GM11168 (cell line): ENCODE measurements around the gene BPTF.
"Not testable (repeated sequence)": the region's sequence is repeated elsewhere in the genome, so short reads cannot be mapped to it uniquely, and the experiment has no call there.

Source experiments
- in situ Hi-C: fragments of 300-500 bp; cut with MboI; formaldehyde crosslinking; loops from one replicate; pipeline ENCODE4 v1.12.0; 2022; ENCODE audit warnings: low sequenced_read_pairs; ENCODE audit not compliant: unreplicated experiment

BPTF gene

GRCh38 chr17:67996301-67997171 is 171.2 kb downstream of the BPTF start, which contains the start of gene C17orf58:
Gene C17orf58, minus strand, starts transcription at chr17:67996469. Its CDS starts 271 bp downstream, at chr17:67996198.
- in situ Hi-C loops, result not testable (repeated sequence)

DNA sequence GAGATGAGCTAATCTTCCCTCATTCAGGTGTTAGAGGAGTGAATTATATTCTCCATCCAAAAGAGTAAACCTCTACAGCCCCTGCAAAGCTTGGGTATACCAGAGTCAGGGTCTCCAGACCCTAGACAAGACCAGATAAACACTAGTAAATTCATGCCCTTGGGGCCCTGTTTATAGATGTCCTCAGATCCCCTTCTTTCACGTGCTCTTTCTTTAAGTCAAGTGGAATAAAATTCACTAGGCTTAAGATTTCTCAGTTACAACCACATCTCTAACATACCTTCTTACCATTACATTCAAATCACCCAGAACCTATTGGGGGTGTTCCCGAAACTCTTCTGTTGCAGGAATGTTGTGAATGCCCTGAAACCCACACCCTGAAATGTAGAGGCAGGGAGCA is 173.2 kb downstream of the BPTF start:
- in situ Hi-C loops, result no loop called here

- in situ Hi-C loops, result no loop called here
Observed at GRCh38 chr17:67999291-67999911, 174.1 kb downstream of the BPTF start.

- in situ Hi-C loops, result no loop called here
Observed at GRCh38 chr17:68004201-68004600, 178.9 kb downstream of the BPTF start.

- in situ Hi-C loops, result no loop called here
Observed at GRCh38 chr17:68006797-68007196, 181.5 kb downstream of the BPTF start.

- in situ Hi-C loops, result no loop called here
Observed at GRCh38 chr17:68011199-68011665, 185.9 kb downstream of the BPTF start.

DNA sequence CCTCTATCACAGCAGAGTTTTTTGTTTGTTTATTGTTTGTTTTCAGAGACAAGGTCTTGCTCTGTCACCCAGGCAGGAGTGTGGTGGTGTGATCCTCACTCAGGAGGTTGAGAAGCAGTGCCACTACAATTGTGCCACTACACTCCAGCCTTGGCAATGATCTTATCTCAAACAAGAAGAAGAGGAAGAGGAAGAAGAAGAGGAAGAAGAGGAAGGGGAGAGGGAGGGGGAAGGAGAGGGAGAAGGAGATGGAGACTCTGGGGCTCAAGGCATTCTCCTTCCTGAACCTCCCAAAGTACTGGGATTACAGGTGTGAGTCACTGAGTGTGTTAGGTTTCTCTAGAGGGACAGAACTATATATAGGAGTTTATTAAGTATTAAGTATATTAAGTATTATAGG is 188.1 kb downstream of the BPTF start:
- in situ Hi-C loops, result no loop called here

- in situ Hi-C loops, result no loop called here
Observed at GRCh38 chr17:68015081-68015723, 189.9 kb downstream of the BPTF start.

GRCh38 chr17:68016838-68017237 is 191.5 kb downstream of the BPTF start:
- in situ Hi-C loops, result no loop called here

- in situ Hi-C loops, result not testable (repeated sequence)
Observed at GRCh38 chr17:68018493-68018892, 193.2 kb downstream of the BPTF start.

DNA sequence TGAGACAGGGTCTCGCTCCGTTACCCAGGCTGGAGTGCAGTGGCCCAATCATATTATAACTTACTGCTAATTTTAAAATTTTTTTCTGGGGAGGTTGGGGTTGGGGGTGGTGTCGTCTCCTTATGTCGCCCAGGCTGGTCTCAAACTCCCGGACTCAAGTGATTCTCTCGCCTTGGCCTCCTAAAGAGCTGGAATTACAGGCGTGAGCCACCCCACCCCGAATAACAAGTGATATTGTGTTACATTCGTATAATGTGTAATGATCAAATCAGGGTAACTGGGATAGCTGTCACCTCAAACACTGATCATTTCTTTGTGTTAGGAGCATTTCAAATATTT is 194.0 kb downstream of the BPTF start:
- in situ Hi-C loops, result no loop called here

DNA sequence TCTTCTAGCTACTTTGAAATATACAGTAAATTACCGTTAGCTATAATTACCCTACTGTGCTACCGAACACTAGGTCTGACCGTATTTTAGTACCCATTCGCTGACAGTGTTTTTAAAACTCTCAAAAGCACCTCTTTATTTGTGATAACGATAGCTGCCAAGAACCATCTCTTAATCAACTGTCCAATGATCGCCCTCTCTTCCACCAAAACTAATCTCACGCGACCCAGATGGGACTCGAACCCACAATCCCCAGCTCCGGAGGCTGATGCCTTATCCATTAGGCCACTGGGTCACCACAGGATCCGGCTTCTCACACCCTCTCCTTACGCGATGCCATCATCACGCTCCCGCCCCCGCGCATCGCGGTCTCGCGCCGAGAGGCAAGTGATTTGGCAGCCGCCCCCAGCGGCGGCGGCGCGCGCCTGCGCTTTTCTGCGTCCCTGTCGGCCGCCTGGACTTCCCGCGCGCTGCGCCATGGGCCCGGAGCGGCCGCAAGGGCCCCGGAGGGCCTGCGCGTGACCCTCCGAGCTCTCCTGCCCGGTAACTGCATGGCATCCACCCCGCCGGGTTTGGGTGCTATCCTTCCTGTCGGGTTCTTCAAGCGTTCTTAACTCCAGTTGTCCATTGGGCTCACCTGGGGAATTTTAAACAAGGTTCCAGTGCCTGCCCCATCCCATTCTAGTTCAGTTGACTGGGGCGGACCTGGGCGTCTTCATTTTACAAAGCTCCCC is 194.5 kb downstream of the BPTF start:
- in situ Hi-C loops, result no loop called here

DNA sequence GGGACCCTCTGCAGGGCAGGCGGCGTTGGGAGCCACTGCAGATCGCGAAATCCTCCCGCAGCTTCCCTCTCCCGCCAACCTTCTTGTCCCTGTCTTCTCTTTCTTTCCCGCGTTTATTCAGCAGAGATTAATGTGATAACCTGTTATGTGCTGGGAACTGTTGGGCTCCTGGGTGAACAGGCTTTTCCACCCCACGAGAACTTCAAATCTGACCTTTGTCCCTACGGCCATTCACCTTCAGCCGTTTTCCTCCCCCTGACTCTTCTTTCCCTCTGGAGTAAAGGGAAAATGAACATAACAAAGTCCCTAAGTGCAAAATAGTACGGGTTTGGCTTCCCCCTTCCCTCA is 195.1 kb downstream of the BPTF start:
- in situ Hi-C loops, result no loop called here

DNA sequence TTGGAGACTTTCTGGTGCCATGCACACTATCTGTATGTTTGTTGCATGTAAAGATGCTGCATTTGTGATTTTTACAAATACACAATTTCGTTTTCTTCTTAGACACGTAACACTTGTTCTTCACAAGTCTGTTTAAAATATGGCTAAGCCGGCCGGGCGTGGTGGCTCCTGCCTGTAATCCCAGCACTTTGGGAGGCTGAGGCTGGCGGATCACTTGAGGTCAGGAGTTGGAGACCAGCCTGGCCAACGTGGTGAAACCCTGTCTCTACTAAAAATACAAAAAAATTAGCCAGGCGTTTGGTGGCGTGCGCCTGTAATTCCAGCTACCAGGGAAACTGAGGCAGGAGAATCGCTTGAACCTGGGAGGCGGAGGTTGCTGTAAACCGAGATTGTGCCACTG is 195.5 kb downstream of the BPTF start:
- in situ Hi-C loops, result not testable (repeated sequence)

DNA sequence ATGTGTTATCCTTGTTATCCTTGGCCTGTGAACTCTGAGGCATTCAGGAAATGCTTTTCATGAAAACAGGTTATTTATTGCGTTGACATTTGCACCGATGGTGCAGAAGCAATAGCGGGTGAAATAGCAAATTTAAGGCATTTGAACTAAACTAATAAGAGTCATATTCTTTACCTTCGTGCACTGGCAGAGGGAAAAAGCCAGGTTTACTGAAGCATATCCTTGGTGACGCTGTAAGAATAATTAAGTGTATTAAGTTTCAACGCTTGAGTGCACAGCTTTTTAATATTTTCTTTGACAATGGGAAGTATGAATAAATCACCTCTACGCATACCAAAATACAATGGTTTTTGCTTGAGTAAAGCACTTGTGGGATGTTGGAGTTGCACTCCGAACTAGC is 196.7 kb downstream of the BPTF start:
- in situ Hi-C loops, result no loop called here

- in situ Hi-C loops, result not testable (repeated sequence)
Observed at GRCh38 chr17:68022547-68022946, 197.2 kb downstream of the BPTF start.

DNA sequence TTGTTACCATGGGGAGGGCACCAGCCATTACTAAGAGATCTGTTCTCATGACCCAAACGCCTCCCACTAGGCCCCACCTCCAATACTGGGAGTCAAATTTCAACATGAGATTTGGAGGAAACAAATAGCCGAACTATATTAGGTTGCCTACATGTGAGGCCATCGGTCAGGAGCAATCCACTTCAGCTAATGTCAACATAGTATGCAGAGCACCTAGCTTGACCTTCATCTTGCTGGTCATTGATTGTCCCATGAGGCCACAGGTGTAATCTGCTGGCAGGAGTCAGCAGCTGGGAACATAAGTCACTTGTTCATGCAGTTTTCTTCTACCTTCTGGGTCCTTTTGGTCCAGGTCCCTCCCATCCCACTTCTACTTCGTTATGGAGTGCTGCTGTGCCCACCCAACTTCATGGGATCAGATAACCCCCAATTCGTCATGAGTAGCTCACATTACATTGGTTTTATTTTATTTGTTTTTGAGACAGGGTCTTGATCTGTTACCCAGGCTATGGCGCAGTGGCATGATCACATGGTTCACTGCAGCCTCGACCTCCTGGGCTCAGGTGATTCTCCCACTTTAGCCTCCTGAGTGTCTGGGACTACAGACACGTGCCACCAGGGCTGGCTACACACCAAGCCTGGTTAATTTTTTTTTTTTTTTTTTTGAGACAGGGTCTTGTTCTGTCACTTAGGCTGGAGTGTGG is 204.4 kb downstream of the BPTF start:
- in situ Hi-C loops, result no loop called here
